OCI-LY7 (cell line): ENCODE measurements around the gene CMIP.

Experiments
- EZH2phosphoT487 ChIP-seq: fragments of 200-600 bp; sonication (generic); IDR thresholded peaks from 2 replicates; pipeline ENCODE4 v1.6.1; 2018; ENCODE audit warnings: low read depth, borderline replicate concordance, mild to moderate bottlenecking, mixed run types, antibody characterized with exemption, low read length, moderate library complexity, mixed read lengths
- TF ChIP-seq, protein P1 (sequence below): fragments of 200-600 bp; sonication (generic); conservative IDR thresholded peaks from 2 replicates; pipeline ENCODE4 v1.5.1; 2014; ENCODE audit warnings: mild to moderate bottlenecking, antibody characterized with exemption, low read length, moderate library complexity, mixed read lengths

DNA sequence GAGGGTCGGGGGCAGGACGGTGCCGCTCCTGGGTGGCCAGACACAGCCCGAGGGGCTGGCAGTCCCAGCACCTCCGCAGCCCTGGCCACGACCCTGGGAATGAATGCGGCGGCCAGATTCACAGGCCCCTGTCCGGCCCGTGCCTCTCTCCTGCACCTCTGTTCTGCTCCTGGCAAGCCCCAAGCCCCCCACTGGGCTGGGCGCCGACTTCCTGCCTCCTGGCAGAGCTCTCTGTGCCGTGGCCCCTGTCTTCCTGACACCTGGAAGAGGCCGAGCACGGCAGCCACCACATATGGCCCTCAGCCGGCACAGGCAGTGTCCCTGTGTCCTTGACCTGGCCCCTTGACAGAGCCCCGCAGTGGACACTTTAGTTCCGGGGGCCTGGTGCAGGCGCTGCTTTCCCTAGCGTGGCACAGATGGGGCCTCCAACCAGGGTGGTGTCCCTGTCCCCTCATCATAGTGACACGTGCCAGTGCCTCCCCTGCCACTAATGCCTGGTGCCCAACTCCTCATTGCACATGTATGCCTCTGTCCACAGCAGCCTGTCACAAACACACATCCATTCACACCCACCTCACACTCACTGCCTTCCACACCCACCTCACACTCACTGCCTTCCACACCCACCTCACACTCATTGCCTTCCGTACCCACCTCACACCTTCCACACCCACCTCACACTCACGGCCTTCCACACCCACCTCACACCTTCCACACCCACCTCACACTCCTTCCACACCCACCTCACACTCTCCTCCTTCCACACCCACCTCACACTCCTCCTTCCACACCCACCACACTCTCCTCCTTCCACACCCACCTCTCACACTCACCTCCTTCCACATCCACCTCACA, 223.9 kb downstream of the CMIP start:
- TF ChIP-seq, protein P1, sequence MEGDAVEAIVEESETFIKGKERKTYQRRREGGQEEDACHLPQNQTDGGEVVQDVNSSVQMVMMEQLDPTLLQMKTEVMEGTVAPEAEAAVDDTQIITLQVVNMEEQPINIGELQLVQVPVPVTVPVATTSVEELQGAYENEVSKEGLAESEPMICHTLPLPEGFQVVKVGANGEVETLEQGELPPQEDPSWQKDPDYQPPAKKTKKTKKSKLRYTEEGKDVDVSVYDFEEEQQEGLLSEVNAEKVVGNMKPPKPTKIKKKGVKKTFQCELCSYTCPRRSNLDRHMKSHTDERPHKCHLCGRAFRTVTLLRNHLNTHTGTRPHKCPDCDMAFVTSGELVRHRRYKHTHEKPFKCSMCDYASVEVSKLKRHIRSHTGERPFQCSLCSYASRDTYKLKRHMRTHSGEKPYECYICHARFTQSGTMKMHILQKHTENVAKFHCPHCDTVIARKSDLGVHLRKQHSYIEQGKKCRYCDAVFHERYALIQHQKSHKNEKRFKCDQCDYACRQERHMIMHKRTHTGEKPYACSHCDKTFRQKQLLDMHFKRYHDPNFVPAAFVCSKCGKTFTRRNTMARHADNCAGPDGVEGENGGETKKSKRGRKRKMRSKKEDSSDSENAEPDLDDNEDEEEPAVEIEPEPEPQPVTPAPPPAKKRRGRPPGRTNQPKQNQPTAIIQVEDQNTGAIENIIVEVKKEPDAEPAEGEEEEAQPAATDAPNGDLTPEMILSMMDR = no peak
- TF ChIP-seq EZH2phosphoT487 = no peak
